CD14-positive monocyte (primary cell): ENCODE results near the gene EYA4. TPM values are rescaled to one million over a fixed set of nuclear protein-coding genes. Genes with fewer than 3 reads are reported as not detected.

Experiments used
- DNase-seq, 3 donors: peaks; one replicate each; pipeline ENCODE4 v3.0.0-alpha.2; 2011 to 2022
- H2AFZ ChIP-seq: 2 replicates; pipeline ENCODE4 v1.6.0; 2012; ENCODE audit warnings: mild to moderate bottlenecking, low read depth, low read length, inconsistent platforms; ENCODE audit not compliant: insufficient read depth, poor library complexity, severe bottlenecking
- H3K27ac ChIP-seq, 2 donors: 1 replicate in 1 of 2; 2 replicates in 1 of 2; pipeline ENCODE4 v1.5.1; 2012 to 2013; ENCODE audit warnings: low read length in 2 of 2, control low read depth in 1 of 2, inconsistent platforms in 1 of 2, low read depth in 1 of 2, mild to moderate bottlenecking in 1 of 2
- H3K27me3 ChIP-seq, 2 donors: one replicate each; pipeline versions ENCODE4 v1.6.0 to v1.6.1; 2011 to 2013; ENCODE audit warnings: low read length in 2 of 2; ENCODE audit not compliant: control insufficient read depth in 2 of 2, insufficient read depth in 2 of 2
- H3K36me3 ChIP-seq, 2 donors: replicated peaks in 1 of 2; 1 replicate in 1 of 2; 2 replicates in 1 of 2; pipeline versions ENCODE4 v1.5.1 to v1.6.1; 2012 to 2013; ENCODE audit warnings: low read length in 2 of 2, control low read depth in 1 of 2, inconsistent platforms in 1 of 2, mild to moderate bottlenecking in 1 of 2; ENCODE audit not compliant: insufficient read depth in 2 of 2, control insufficient read depth in 1 of 2
- H3K4me1 ChIP-seq, 2 donors: 1 replicate in 1 of 2; 2 replicates in 1 of 2; pipeline versions ENCODE4 v1.5.1 to v1.6.1; 2012 to 2013; ENCODE audit warnings: low read length in 2 of 2, control low read depth in 1 of 2, inconsistent platforms in 1 of 2, mild to moderate bottlenecking in 1 of 2, moderate library complexity in 1 of 2; ENCODE audit not compliant: insufficient read depth in 2 of 2, control insufficient read depth in 1 of 2
- H3K4me2 ChIP-seq: replicated peaks from 2 replicates; pipeline ENCODE3; 2012; ENCODE audit warnings: low read length, moderate library complexity, mild to moderate bottlenecking; ENCODE audit not compliant: poor library complexity, severe bottlenecking; ENCODE audit errors: extremely low read depth
- H3K4me3 ChIP-seq, 3 experiments: fragments of 200-600 bp in 1 of 3; sonication (generic) in 1 of 3; replicated peaks in 1 of 3; 1 replicate in 2 of 3; 2 replicates in 1 of 3; pipeline ENCODE4 v1.5.1; 2011 to 2013; ENCODE audit warnings: low read length in 3 of 3, mild to moderate bottlenecking in 3 of 3, control low read depth in 2 of 3, low read depth in 2 of 3, inconsistent platforms in 1 of 3, moderate library complexity in 1 of 3
- H3K79me2 ChIP-seq: 2 replicates; pipeline ENCODE4 v1.6.0; 2012; ENCODE audit warnings: mild to moderate bottlenecking, control low read depth, inconsistent platforms, low read length, moderate library complexity; ENCODE audit not compliant: insufficient read depth
- H3K9ac ChIP-seq: 2 replicates; pipeline ENCODE4 v1.6.0; 2017; ENCODE audit warnings: low read length, mild to moderate bottlenecking; ENCODE audit not compliant: insufficient read depth, poor library complexity, severe bottlenecking
- H3K9me3 ChIP-seq, 2 donors: replicated peaks in 1 of 2; 1 replicate in 1 of 2; 2 replicates in 1 of 2; pipeline versions ENCODE4 v1.5.1 to v1.6.1; 2012 to 2013; ENCODE audit warnings: low read length in 2 of 2, control low read depth in 1 of 2; ENCODE audit not compliant: control insufficient read depth in 1 of 2, insufficient read depth in 1 of 2
- H4K20me1 ChIP-seq: 2 replicates; pipeline ENCODE4 v1.6.0; 2012; ENCODE audit warnings: mild to moderate bottlenecking, low read length, control low read depth, moderate library complexity; ENCODE audit not compliant: insufficient read depth
- H3K27ac Mint-ChIP-seq, 7 donors: one replicate each; pipeline ENCODE4 v1.8.0; 2020; ENCODE audit warnings: mild to moderate bottlenecking in 7 of 7, mixed read lengths in 7 of 7, moderate library complexity in 6 of 7, inconsistent platforms in 2 of 7
- H3K27me3 Mint-ChIP-seq, 3 donors: one replicate each; pipeline ENCODE4 v1.8.0; 2021 to 2022; ENCODE audit warnings: low read depth in 3 of 3, mild to moderate bottlenecking in 3 of 3, mixed read lengths in 3 of 3, moderate library complexity in 3 of 3, inconsistent platforms in 1 of 3
- H3K36me3 Mint-ChIP-seq, 2 donors: one replicate each; pipeline ENCODE4 v1.8.0; 2020; ENCODE audit warnings: mixed read lengths in 2 of 2, inconsistent platforms in 1 of 2, mild to moderate bottlenecking in 1 of 2
- H3K4me1 Mint-ChIP-seq: one replicate; pipeline ENCODE4 v1.8.0; 2020; ENCODE audit warnings: mild to moderate bottlenecking, mixed read lengths
- H3K4me3 Mint-ChIP-seq, 2 donors: one replicate each; pipeline ENCODE4 v1.8.0; 2020; ENCODE audit warnings: mild to moderate bottlenecking in 2 of 2, mixed read lengths in 2 of 2, moderate library complexity in 1 of 2
- H3K9me3 Mint-ChIP-seq, 7 donors: one replicate each; pipeline ENCODE4 v1.8.0; 2020 to 2022; ENCODE audit warnings: mixed read lengths in 7 of 7, mild to moderate bottlenecking in 6 of 7, moderate library complexity in 6 of 7, inconsistent platforms in 2 of 7
- WGBS: methylation state at CpG from one replicate; pipeline ENCODE4 v1.1.5; 2013; ENCODE audit warnings: missing lambda C conversion rate; ENCODE audit not compliant: insufficient coverage; 5-methylcytosine and 5-hydroxymethylcytosine counted together
- intact Hi-C, 2 donors: fragments of 100-400 bp; cut with micrococcal nuclease; formaldehyde crosslinking; loops; one replicate each; pipeline versions ENCODE4 v1.15.0 to v1.15.1; 2023
- polyA plus RNA-seq, 3 donors: library from polyadenylated mRNA; depleted of rRNA in 1 of 3; unstranded in 2 of 3; stranded (reverse) in 1 of 3; fragments of 300-500 nt in 2 of 3; fragments of >200 nt in 1 of 3; fragmentation: Illumina TruSeq in 2 of 3; gene quantifications; 1 replicate in 2 of 3; 2 replicates in 1 of 3; pipeline ENCODE4 v1.2.3, GENCODE V29; 2012 to 2021
- TF ChIP-seq, protein P1 (sequence below): fragments of 200-600 bp; IDR thresholded peaks from one replicate; pipeline ENCODE4 v1.8.0; 2022; ENCODE audit warnings: antibody characterized with exemption, mild to moderate bottlenecking

The EYA4 gene
- polyA plus RNA-seq, 3 donors = not detected

DNA sequence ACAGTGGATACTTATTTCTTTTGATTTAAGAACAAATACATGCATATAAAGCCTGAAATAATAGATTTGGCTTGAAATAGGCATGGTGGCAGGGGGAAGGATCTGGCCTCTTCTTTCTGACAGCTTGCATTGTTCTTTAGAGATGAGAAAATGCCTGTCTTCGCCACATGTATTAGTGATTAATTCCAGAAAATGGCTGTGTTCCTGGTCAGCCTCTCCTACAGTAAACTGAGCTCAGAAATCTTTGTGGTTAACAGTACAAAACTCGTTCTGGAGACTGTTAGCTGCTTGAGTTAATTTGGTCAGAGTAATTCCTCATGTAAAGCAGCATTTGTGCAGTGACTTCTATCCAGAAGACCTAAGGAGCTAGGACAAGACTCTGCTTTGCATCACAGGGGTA is 151.5 kb downstream of the EYA4 start:
- H3K27ac ChIP-seq = no peak overlapping the region
- H3K9me3 ChIP-seq = no peaks in the 10 kb centered on the region
- WGBS = 60% methylated on average over 1 of the region's 2 CpGs
- no peaks in the 10 kb centered on the region for H3K4me1 ChIP-seq
- H3K4me3 ChIP-seq = no peak overlapping the region
- no peaks in the 10 kb centered on the region for H3K4me1 Mint-ChIP-seq
- intact Hi-C loops = no loop called here
- H3K36me3 ChIP-seq = no peaks in the 10 kb centered on the region
- DNase-seq = no peak
- TF ChIP-seq, protein P1, sequence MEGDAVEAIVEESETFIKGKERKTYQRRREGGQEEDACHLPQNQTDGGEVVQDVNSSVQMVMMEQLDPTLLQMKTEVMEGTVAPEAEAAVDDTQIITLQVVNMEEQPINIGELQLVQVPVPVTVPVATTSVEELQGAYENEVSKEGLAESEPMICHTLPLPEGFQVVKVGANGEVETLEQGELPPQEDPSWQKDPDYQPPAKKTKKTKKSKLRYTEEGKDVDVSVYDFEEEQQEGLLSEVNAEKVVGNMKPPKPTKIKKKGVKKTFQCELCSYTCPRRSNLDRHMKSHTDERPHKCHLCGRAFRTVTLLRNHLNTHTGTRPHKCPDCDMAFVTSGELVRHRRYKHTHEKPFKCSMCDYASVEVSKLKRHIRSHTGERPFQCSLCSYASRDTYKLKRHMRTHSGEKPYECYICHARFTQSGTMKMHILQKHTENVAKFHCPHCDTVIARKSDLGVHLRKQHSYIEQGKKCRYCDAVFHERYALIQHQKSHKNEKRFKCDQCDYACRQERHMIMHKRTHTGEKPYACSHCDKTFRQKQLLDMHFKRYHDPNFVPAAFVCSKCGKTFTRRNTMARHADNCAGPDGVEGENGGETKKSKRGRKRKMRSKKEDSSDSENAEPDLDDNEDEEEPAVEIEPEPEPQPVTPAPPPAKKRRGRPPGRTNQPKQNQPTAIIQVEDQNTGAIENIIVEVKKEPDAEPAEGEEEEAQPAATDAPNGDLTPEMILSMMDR = no peak
- no peaks in the 10 kb centered on the region for H3K27me3 ChIP-seq
- H3K9ac ChIP-seq = no peak overlapping the region
- no peak overlapping the region for H3K4me2 ChIP-seq
- no peak overlapping the region for H2AFZ ChIP-seq
- no peak overlapping the region for H3K4me3 Mint-ChIP-seq
- no peak overlapping the region for H3K27ac Mint-ChIP-seq
- H3K79me2 ChIP-seq = no peaks in the 10 kb centered on the region
- peaks cover 0 to 2% (median 0%) of the 10 kb centered on the region in 7 donors for H3K9me3 Mint-ChIP-seq
- no peaks in the 10 kb centered on the region for H3K36me3 Mint-ChIP-seq
- peaks cover 0 to 5% (median 0%) of the 10 kb centered on the region in 3 donors for H3K27me3 Mint-ChIP-seq
- H4K20me1 ChIP-seq = no peaks in the 10 kb centered on the region

DNA sequence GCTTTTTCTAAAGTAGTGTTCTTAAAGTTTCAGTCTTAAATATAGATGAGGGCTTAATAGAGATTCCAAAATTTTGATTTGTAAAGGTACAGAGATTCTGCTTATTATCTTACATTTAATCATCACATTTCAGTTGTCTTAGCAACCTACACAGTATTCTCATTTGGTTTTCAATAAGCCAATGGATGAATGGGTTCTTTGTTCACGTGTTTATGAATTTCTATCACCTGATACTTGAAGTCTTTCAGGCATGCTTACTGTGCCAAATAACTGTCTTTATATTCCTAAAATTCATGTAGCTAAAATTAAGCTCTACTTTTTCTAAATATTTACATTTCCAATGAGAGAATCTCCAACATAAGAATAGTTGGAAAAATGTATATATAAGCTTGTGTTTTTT is 152.7 kb downstream of the EYA4 start:
- no peaks in the 10 kb centered on the region for H3K27me3 ChIP-seq
- Mint-ChIP-seq H3K9me3 (peaks cover 0 to 2% (median 0%) of the 10 kb centered on the region in 7 donors), H3K36me3 (no peaks in the 10 kb centered on the region), H3K27ac (no peak overlapping the region), H3K4me1 (no peaks in the 10 kb centered on the region), H3K4me3 (no peak overlapping the region), H3K27me3 (peaks cover 0 to 2% (median 0%) of the 10 kb centered on the region in 3 donors)
- no peak overlapping the region for H3K4me2 ChIP-seq
- intact Hi-C loops = no loop called here
- H3K4me1 ChIP-seq = no peaks in the 10 kb centered on the region
- WGBS = no CpG with 5 or more reads among the region's 1 CpG
- TF ChIP-seq, protein P1 = no peak
- H3K9ac ChIP-seq = no peak overlapping the region
- H3K36me3 ChIP-seq = no peaks in the 10 kb centered on the region
- H3K4me3 ChIP-seq = no peak overlapping the region
- H3K27ac ChIP-seq = no peak overlapping the region
- H2AFZ ChIP-seq = no peak overlapping the region
- no peaks in the 10 kb centered on the region for H3K79me2 ChIP-seq
- H3K9me3 ChIP-seq = no peaks in the 10 kb centered on the region
- DNase-seq = no peak
- no peaks in the 10 kb centered on the region for H4K20me1 ChIP-seq
